ENCODE measurements around the gene PTPRU. TPM values are rescaled to one million over a fixed set of nuclear protein-coding genes. Genes with fewer than 3 reads are reported as not detected.

PTPRU gene
- polyA plus RNA-seq, 2 of the 4 experiments (the other 2 are of a cell fraction) = 5.7 to 6.1 TPM

DNA sequence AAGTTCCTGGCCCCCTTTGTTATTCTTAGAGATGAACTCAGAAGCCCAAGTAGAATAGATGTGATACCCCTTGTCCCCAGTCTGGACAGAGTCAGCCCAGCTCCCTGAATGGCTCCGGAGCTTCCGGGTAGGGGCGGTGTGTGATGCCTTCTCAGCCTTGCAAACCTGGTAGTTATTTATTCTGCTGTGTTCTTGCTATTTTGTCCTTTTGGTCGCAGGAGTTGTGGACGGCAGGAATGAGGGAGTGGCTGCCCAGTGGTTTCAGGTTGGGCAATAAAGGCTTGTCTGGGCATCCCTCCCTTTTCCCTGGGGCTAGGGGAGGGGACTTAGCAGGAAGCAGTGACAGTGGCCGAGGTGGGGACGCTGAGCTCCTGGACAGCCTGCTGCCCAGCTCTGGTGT, 2.8 kb downstream of the PTPRU start:
- DNase-seq (ENCODE audit: low read depth in 1 of 2, low spot score in 1 of 2) = peak in 1 of 2 experiments; percentile 55
- FAIRE-seq = no peak
- Histone ChIP-seq H3K4me2 (peak overlapping the region; percentile 100), H3K9me3 (no peaks in the 10 kb centered on the region), H3K4me3 (no peak overlapping the region), H3K4me1 (peaks cover 20% of the 10 kb centered on the region), H3K27ac (peak overlapping the region; percentile 54 to 84)
- WGBS (ENCODE audit: missing lambda C conversion rate) = 32% methylated on average over 5 of the region's 7 CpGs
- TF ChIP-seq CBX8 (IDR thresholded peaks at IDR 0.05) (no peak), RARB (CRISPR knock-in tag; IDR thresholded peaks at IDR 0.05) (no peak), BHLHE40 (IDR thresholded peaks at IDR 0.05; ENCODE audit: low read depth, low read length) (no peak), TFCP2L1 (CRISPR knock-in tag; IDR thresholded peaks at IDR 0.05) (no peak), RFX5 (IDR thresholded peaks at IDR 0.05) (no peak), E2F6 (IDR thresholded peaks at IDR 0.05; ENCODE audit: borderline replicate concordance, low read depth) (no peak), JUNB (IDR thresholded peaks at IDR 0.05) (no peak), POLR2AphosphoS2 (conservative IDR thresholded peaks at IDR 0.05; ENCODE audit: low read length) (no peak), ZSCAN20 (CRISPR knock-in tag; IDR thresholded peaks at IDR 0.05) (no peak), CTCF (IDR thresholded peaks at IDR 0.05) (no peak)
- ATAC-seq = peak in 1 of 2 experiments; percentile 17; a peak in 2 of 6 replicates
- POLR2A ChIA-PET = interaction anchor here (1.2 kb wide), 1 partner anchor 9 kb away, joined by 4 read pairs; the partner anchor contains the start of gene MECR
- CTCF ChIA-PET = interaction anchor here (0.7 to 2.1 kb wide), 5 partner anchors 8 to 610 kb away, joined by 3 to 5 read pairs (median 3); partner anchors contain the start of gene MECR

DNA sequence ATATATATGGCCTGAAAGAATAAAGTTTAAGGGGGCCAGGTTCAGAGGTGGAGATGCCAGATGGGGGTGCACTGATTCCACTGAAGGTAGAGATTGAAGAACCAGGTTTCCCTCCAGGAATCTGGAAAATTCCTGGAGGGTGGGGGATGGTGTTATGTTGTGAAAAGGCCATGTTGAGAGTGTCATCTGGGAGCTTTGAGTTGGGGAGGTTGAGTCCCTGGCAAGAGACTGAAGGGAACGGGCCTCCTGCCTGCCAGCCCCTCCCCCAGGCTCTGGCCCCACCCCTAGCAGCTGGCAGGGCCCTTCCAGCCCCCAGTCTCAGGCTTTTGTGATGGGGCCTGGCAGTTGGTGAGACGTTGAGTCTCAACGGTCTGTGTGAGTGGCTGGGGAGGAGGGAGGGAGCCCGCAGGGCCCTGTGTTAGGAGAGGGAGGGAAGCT, 4.1 kb downstream of the PTPRU start:
- no peak overlapping the region for H3K4me3 ChIP-seq
- ATAC-seq (no peak), FAIRE-seq (no peak), DNase-seq (ENCODE audit: low read depth in 1 of 2, low spot score in 1 of 2) (no peak)
- TF ChIP-seq SMC3 (IDR thresholded peaks at IDR 0.05) (peak; percentile 21; the same call in 1 of the 3 replicates), FOSL2 (IDR thresholded peaks at IDR 0.05) (no peak), FOSL2 (CRISPR knock-in tag; IDR thresholded peaks at IDR 0.05) (no peak), HES2 (IDR thresholded peaks at IDR 0.05) (no peak), PHF8 (IDR thresholded peaks at IDR 0.05; ENCODE audit: borderline replicate concordance, low read depth) (no peak), FOSB (CRISPR knock-in tag; IDR thresholded peaks at IDR 0.05) (no peak), HDAC2 (IDR thresholded peaks at IDR 0.05) (no peak), RAD21 (conservative IDR thresholded peaks at IDR 0.05 in 1 of 2, IDR thresholded peaks at IDR 0.05 in 1 of 2) (peak; percentile 43 to 46; a peak in 4 of 5 replicates), POLR2A (IDR thresholded peaks at IDR 0.05; ENCODE audit: low read length) (no peak), MYC (IDR thresholded peaks at IDR 0.05; ENCODE audit: borderline replicate concordance, low read length) (no peak), RFX5 (IDR thresholded peaks at IDR 0.05) (no peak), CHD4 (IDR thresholded peaks at IDR 0.05; ENCODE audit: borderline replicate concordance) (no peak), MAZ (IDR thresholded peaks at IDR 0.05; ENCODE audit: borderline replicate concordance, low read depth, low read length) (no peak), ZFP36 (IDR thresholded peaks at IDR 0.05; ENCODE audit: borderline replicate concordance, partially characterized antibody) (no peak)
- ChIA-PET CTCF (interaction anchor here (0.6 to 2.1 kb wide), 7 partner anchors 10 to 1697 kb away, joined by 3 to 5 read pairs (median 3); partner anchors contain the start of gene MECR), POLR2A (interaction anchor here (1.2 kb wide), 1 partner anchor 10 kb away, joined by 4 read pairs; the partner anchor contains the start of gene MECR)
- WGBS (ENCODE audit: missing lambda C conversion rate) = 62% methylated on average over 4 of the region's 4 CpGs
- peak overlapping the region in 1 of 2 experiments; percentile 84; a peak in 2 of 6 replicates for H3K27ac ChIP-seq
- no peak overlapping the region for H3K4me2 ChIP-seq
- H3K4me1 ChIP-seq = peaks cover 20% of the 10 kb centered on the region
- H3K9me3 ChIP-seq = no peaks in the 10 kb centered on the region

- Histone ChIP-seq H3K4me3 (no peak overlapping the region), H3K27ac (no peak overlapping the region), H3K4me1 (peaks cover 22% of the 10 kb centered on the region), H3K9me3 (no peaks in the 10 kb centered on the region), H3K4me2 (no peak overlapping the region)
- ChIA-PET POLR2A (no interaction called here), CTCF (interaction anchor here (1.0 to 1.4 kb wide), 2 partner anchors 870 to 1467 kb away, joined by 4 to 5 read pairs; no protein-coding TSS in a partner anchor)
- WGBS (ENCODE audit: missing lambda C conversion rate) = 83% methylated on average over 2 of the region's 2 CpGs
- ATAC-seq (no peak), FAIRE-seq (no peak), DNase-seq (ENCODE audit: low read depth in 1 of 2, low spot score in 1 of 2) (no peak)
- no peak for TF ChIP-seq EHF (CRISPR knock-in tag; IDR thresholded peaks at IDR 0.05)
- no peak for TF ChIP-seq JUN (IDR thresholded peaks at IDR 0.05)
- no peak for TF ChIP-seq MAX (IDR thresholded peaks at IDR 0.05)
- no peak for TF ChIP-seq PHF8 (IDR thresholded peaks at IDR 0.05; ENCODE audit: borderline replicate concordance, low read depth)
- TF ChIP-seq HOXB5 (CRISPR knock-in tag; IDR thresholded peaks at IDR 0.05) = no peak
- no peak for TF ChIP-seq TP53 (CRISPR knock-in tag; IDR thresholded peaks at IDR 0.05)
Observed at GRCh38 chr1:29240986-29241385, 4.7 kb downstream of the PTPRU start.
